H9 (cell line): ENCODE measurements around the gene ZFYVE27. TPM values are rescaled to one million over a fixed set of nuclear protein-coding genes. Genes with fewer than 3 reads are reported as not detected.

Experiments
- DNase-seq: peaks from one replicate; pipeline ENCODE4 v3.0.0-alpha.2; 2017
- H2AFZ ChIP-seq: one replicate; pipeline ENCODE4 v1.6.1; 2013; ENCODE audit warnings: mild to moderate bottlenecking, low read length, control low read depth, moderate library complexity
- H2AK5ac ChIP-seq: 2 replicates; pipeline ENCODE4 v1.6.1; 2013; ENCODE audit warnings: low read length, control low read depth, mixed read lengths; ENCODE audit not compliant: insufficient read length
- H2BK120ac ChIP-seq: one replicate; pipeline ENCODE4 v1.6.1; 2013; ENCODE audit warnings: low read depth, mild to moderate bottlenecking, low read length, control low read depth, inconsistent platforms; ENCODE audit not compliant: poor library complexity, severe bottlenecking
- H2BK12ac ChIP-seq: 2 replicates; pipeline ENCODE4 v1.6.1; 2013; ENCODE audit warnings: low read length, control low read depth, mixed read lengths, low read depth; ENCODE audit not compliant: insufficient read length
- H2BK15ac ChIP-seq: 2 replicates; pipeline ENCODE4 v1.6.1; 2013; ENCODE audit warnings: low read depth, low read length, control low read depth
- H2BK20ac ChIP-seq: one replicate; pipeline ENCODE4 v1.6.1; 2013; ENCODE audit warnings: low read depth, mild to moderate bottlenecking, low read length, control low read depth, inconsistent platforms; ENCODE audit not compliant: poor library complexity, severe bottlenecking
- H2BK5ac ChIP-seq: 2 replicates; pipeline ENCODE4 v1.6.1; 2013; ENCODE audit warnings: low read length, control low read depth, mixed read lengths; ENCODE audit not compliant: insufficient read length
- H3K14ac ChIP-seq: 2 replicates; pipeline ENCODE4 v1.6.1; 2013; ENCODE audit warnings: low read length, control low read depth; ENCODE audit not compliant: insufficient read depth
- H3K18ac ChIP-seq: 2 replicates; pipeline ENCODE4 v1.6.1; 2013; ENCODE audit warnings: low read depth, mild to moderate bottlenecking, mixed read lengths, low read length, control low read depth; ENCODE audit not compliant: insufficient read length
- H3K23ac ChIP-seq: 2 replicates; pipeline ENCODE4 v1.6.1; 2013; ENCODE audit warnings: low read length, control low read depth, mixed read lengths, low read depth; ENCODE audit not compliant: insufficient read length
- H3K23me2 ChIP-seq: 2 replicates; pipeline ENCODE4 v1.6.1; 2013; ENCODE audit warnings: low read depth, mild to moderate bottlenecking, mixed read lengths, low read length, control low read depth; ENCODE audit not compliant: insufficient read length, poor library complexity, severe bottlenecking
- H3K27ac ChIP-seq: 2 replicates; pipeline ENCODE4 v1.5.1; 2013; ENCODE audit warnings: low read length, control low read depth, mixed read lengths, low read depth; ENCODE audit not compliant: insufficient read length
- H3K27me3 ChIP-seq: 2 replicates; pipeline ENCODE4 v1.6.1; 2013; ENCODE audit warnings: low read length, control low read depth, inconsistent platforms; ENCODE audit not compliant: insufficient read depth
- H3K4ac ChIP-seq: 2 replicates; pipeline ENCODE4 v1.6.1; 2013; ENCODE audit warnings: low read depth, mild to moderate bottlenecking, control low read depth, inconsistent platforms, low read length, moderate library complexity
- H3K4me1 ChIP-seq: 2 replicates; pipeline ENCODE4 v1.6.1; 2013; ENCODE audit warnings: low read length, control low read depth, inconsistent platforms; ENCODE audit not compliant: insufficient read depth
- H3K4me2 ChIP-seq: 2 replicates; pipeline ENCODE4 v1.6.1; 2013; ENCODE audit warnings: low read length, control low read depth, mixed read lengths; ENCODE audit not compliant: insufficient read length, insufficient read depth
- H3K56ac ChIP-seq: 2 replicates; pipeline ENCODE4 v1.6.1; 2013; ENCODE audit warnings: low read depth, mild to moderate bottlenecking, mixed read lengths, low read length, control low read depth; ENCODE audit not compliant: insufficient read length
- H3K79me1 ChIP-seq: 2 replicates; pipeline ENCODE4 v1.6.1; 2013; ENCODE audit warnings: low read depth, mild to moderate bottlenecking, moderate library complexity, low read length, control low read depth, inconsistent platforms; ENCODE audit not compliant: insufficient read depth, poor library complexity, severe bottlenecking
- H3K79me2 ChIP-seq: 2 replicates; pipeline ENCODE4 v1.6.1; 2013; ENCODE audit warnings: low read length, control low read depth, inconsistent platforms; ENCODE audit not compliant: insufficient read depth
- H3K9ac ChIP-seq: 2 replicates; pipeline ENCODE4 v1.6.1; 2013; ENCODE audit warnings: low read length, control low read depth, mixed read lengths; ENCODE audit not compliant: insufficient read length; ENCODE audit errors: extremely low read depth
- H3K9me3 ChIP-seq: one replicate; pipeline ENCODE4 v1.6.1; 2013; ENCODE audit warnings: low read depth, low read length, inconsistent platforms; ENCODE audit not compliant: control insufficient read depth
- H3T11ph ChIP-seq: one replicate; pipeline ENCODE4 v1.6.1; 2013; ENCODE audit warnings: mild to moderate bottlenecking, low read length, control low read depth, inconsistent platforms
- H4K20me1 ChIP-seq: one replicate; pipeline ENCODE4 v1.6.1; 2013; ENCODE audit not compliant: control insufficient read depth, insufficient read length, insufficient read depth
- H4K5ac ChIP-seq: 2 replicates; pipeline ENCODE4 v1.6.1; 2013; ENCODE audit warnings: low read depth, mild to moderate bottlenecking, mixed read lengths, low read length, control low read depth; ENCODE audit not compliant: insufficient read length
- H4K8ac ChIP-seq: replicated peaks from 2 replicates; pipeline ENCODE4 v1.6.1; 2013; ENCODE audit warnings: low read length, control low read depth, mixed read lengths, low read depth; ENCODE audit not compliant: insufficient read length
- H4K91ac ChIP-seq: 2 replicates; pipeline ENCODE4 v1.6.1; 2013; ENCODE audit warnings: low read depth, mild to moderate bottlenecking, moderate library complexity, mixed read lengths, low read length, control low read depth; ENCODE audit not compliant: insufficient read length
- H3K27ac Mint-ChIP-seq, 3 experiments: 2 replicates in 2 of 3; 3 replicates in 1 of 3; pipeline ENCODE4 v1.8.0; 2020 to 2021; ENCODE audit warnings: mixed read lengths in 3 of 3, mild to moderate bottlenecking in 1 of 3, moderate library complexity in 1 of 3
- H3K27me3 Mint-ChIP-seq: 2 replicates; pipeline ENCODE4 v1.8.0; 2021; ENCODE audit warnings: low read depth, mild to moderate bottlenecking, moderate library complexity, mixed read lengths
- H3K36me3 Mint-ChIP-seq, 3 experiments: 2 replicates in 2 of 3; 3 replicates in 1 of 3; pipeline ENCODE4 v1.8.0; 2020 to 2021; ENCODE audit warnings: low read depth in 3 of 3, mixed read lengths in 3 of 3; ENCODE audit not compliant: insufficient read depth in 1 of 3
- H3K4me1 Mint-ChIP-seq, 2 experiments: 2 replicates each; pipeline ENCODE4 v1.8.0; 2020; ENCODE audit warnings: mixed read lengths in 2 of 2
- H3K4me3 Mint-ChIP-seq, 2 experiments: 2 replicates in 1 of 2; 3 replicates in 1 of 2; pipeline ENCODE4 v1.8.0; 2020 to 2021; ENCODE audit warnings: mild to moderate bottlenecking in 2 of 2, mixed read lengths in 2 of 2, moderate library complexity in 1 of 2
- H3K9me3 Mint-ChIP-seq, 2 experiments: 2 replicates in 1 of 2; 3 replicates in 1 of 2; pipeline ENCODE4 v1.8.0; 2020; ENCODE audit warnings: mild to moderate bottlenecking in 2 of 2, mixed read lengths in 2 of 2, moderate library complexity in 1 of 2
- CTCF ChIP-seq: fragments of 200-600 bp; sonication (generic); conservative IDR thresholded peaks from 3 replicates; pipeline ENCODE4 v1.8.0; 2021; ENCODE audit warnings: antibody characterized with exemption, mild to moderate bottlenecking
- WGBS: extraction: QIAGEN DNeasy Blood & Tissue Kit; methylation state at CpG from one replicate; pipeline ENCODE4 v1.1.7; 2013; ENCODE audit warnings: missing lambda C conversion rate, low lambda C conversion rate, mixed read lengths; ENCODE audit not compliant: insufficient read length; ENCODE audit errors: extremely low coverage; 5-methylcytosine and 5-hydroxymethylcytosine counted together
- total RNA-seq: library from RNA; stranded (reverse); gene quantifications from 2 replicates; pipeline ENCODE4 v1.2.1, GENCODE V29; 2021

ZFYVE27 gene
- total RNA-seq, 1 experiment from 2014 or later: 33.2 TPM

GRCh38 chr10:97768322-97769315 lies 31.7 kb downstream of the ZFYVE27 start:
- Histone ChIP-seq H2BK12ac (no peak overlapping the region), H2BK120ac (no peak overlapping the region), H2BK5ac (no peak overlapping the region), H3K9me3 (no peaks in the 10 kb centered on the region), H2BK15ac (no peak overlapping the region), H4K20me1 (peaks cover 2% of the 10 kb centered on the region), H3K4me2 (no peak overlapping the region), H4K8ac (no peak overlapping the region), H3K79me2 (no peaks in the 10 kb centered on the region), H4K91ac (no peak overlapping the region), H2AK5ac (no peak overlapping the region), H3K18ac (no peak overlapping the region), H3K79me1 (no peaks in the 10 kb centered on the region), H4K5ac (no peak overlapping the region), H3K4ac (no peak overlapping the region), H3K4me1 (no peaks in the 10 kb centered on the region), H3K23ac (no peak overlapping the region), H3T11ph (no peak overlapping the region), H3K23me2 (peaks cover 9% of the 10 kb centered on the region), H3K27me3 (peaks cover 19% of the 10 kb centered on the region; the same call in 1 of the 2 replicates), H2AFZ (no peak overlapping the region), H3K9ac (no peak overlapping the region), H2BK20ac (no peak overlapping the region), H3K56ac (no peak overlapping the region), H3K14ac (no peak overlapping the region), H3K27ac (no peak overlapping the region)
- Mint-ChIP-seq H3K9me3 (peaks cover 0 to 2% of the 10 kb centered on the region in 2 experiments; a peak in 1 of 5 replicates), H3K36me3 (no peaks in the 10 kb centered on the region; a peak in 1 of 7 replicates), H3K4me1 (peaks cover 19 to 39% of the 10 kb centered on the region in 2 experiments), H3K4me3 (no peak overlapping the region), H3K27ac (no peak overlapping the region), H3K27me3 (peaks cover 58% of the 10 kb centered on the region)
- no peak for TF ChIP-seq CTCF
- WGBS: no CpG with 5 or more reads among the region's 9 CpGs
- no peak for DNase-seq
